ENCODE results near the gene THSD7B.

Gene THSD7B

GRCh38 chr2:137193401-137193800 is 428.1 kb downstream of the THSD7B start:
- H3K27me3 ChIP-seq (ENCODE audit: insufficient read depth, low read length, poor library complexity, severe bottlenecking): no peaks in the 10 kb centered on the region
- no peaks in the 10 kb centered on the region for H3K79me2 ChIP-seq (ENCODE audit: insufficient read depth, low read length)
- no peaks in the 10 kb centered on the region for H3K9me2 ChIP-seq (replicated peaks; ENCODE audit: low read depth, low read length)
- no peak overlapping the region for H3K9ac ChIP-seq (ENCODE audit: low read depth, low read length, poor library complexity, severe bottlenecking)
- no peaks in the 10 kb centered on the region for H3K36me3 ChIP-seq (ENCODE audit: insufficient read depth, low read length)
- no peak overlapping the region for H3K4me3 ChIP-seq (ENCODE audit: low read length, poor library complexity, severe bottlenecking)
- H2AFZ ChIP-seq (ENCODE audit: low read length): no peak overlapping the region
- H3K9me3 ChIP-seq (ENCODE audit: insufficient read depth, low read depth, low read length): no peaks in the 10 kb centered on the region
- no peaks in the 10 kb centered on the region for H3K4me1 ChIP-seq (ENCODE audit: insufficient read depth, low read length, poor library complexity, severe bottlenecking)
- no peaks in the 10 kb centered on the region for H3F3A ChIP-seq (ENCODE audit: low read depth)
- TF ChIP-seq EZH2phosphoT487 (IDR thresholded peaks at IDR 0.05; ENCODE audit: borderline replicate concordance): no peak
- no peak for TF ChIP-seq CTCF (conservative IDR thresholded peaks at IDR 0.05; ENCODE audit: low read length)
- H3K4me2 ChIP-seq (ENCODE audit: low read depth, low read length, poor library complexity, severe bottlenecking): no peak overlapping the region
- H4K20me1 ChIP-seq (ENCODE audit: insufficient read depth, low read length, poor library complexity, severe bottlenecking): no peaks in the 10 kb centered on the region

GRCh38 chr2:137194111-137194510 is 428.8 kb downstream of the THSD7B start:
- no peaks in the 10 kb centered on the region for H3K36me3 ChIP-seq (ENCODE audit: insufficient read depth, low read length)
- H4K20me1 ChIP-seq (ENCODE audit: insufficient read depth, low read length, poor library complexity, severe bottlenecking): no peaks in the 10 kb centered on the region
- H3K9me2 ChIP-seq (replicated peaks; ENCODE audit: low read depth, low read length): no peaks in the 10 kb centered on the region
- no peak overlapping the region for H2AFZ ChIP-seq (ENCODE audit: low read length)
- H3K4me2 ChIP-seq (ENCODE audit: low read depth, low read length, poor library complexity, severe bottlenecking): no peak overlapping the region
- no peaks in the 10 kb centered on the region for H3K9me3 ChIP-seq (ENCODE audit: insufficient read depth, low read depth, low read length)
- no peak overlapping the region for H3K4me3 ChIP-seq (ENCODE audit: low read length, poor library complexity, severe bottlenecking)
- no peak for TF ChIP-seq EZH2phosphoT487 (IDR thresholded peaks at IDR 0.05; ENCODE audit: borderline replicate concordance)
- TF ChIP-seq CTCF (conservative IDR thresholded peaks at IDR 0.05; ENCODE audit: low read length): no peak
- no peak overlapping the region for H3K9ac ChIP-seq (ENCODE audit: low read depth, low read length, poor library complexity, severe bottlenecking)
- no peaks in the 10 kb centered on the region for H3K79me2 ChIP-seq (ENCODE audit: insufficient read depth, low read length)
- H3F3A ChIP-seq (ENCODE audit: low read depth): no peaks in the 10 kb centered on the region
- no peaks in the 10 kb centered on the region for H3K27me3 ChIP-seq (ENCODE audit: insufficient read depth, low read length, poor library complexity, severe bottlenecking)
- H3K4me1 ChIP-seq (ENCODE audit: insufficient read depth, low read length, poor library complexity, severe bottlenecking): no peaks in the 10 kb centered on the region

- no peak overlapping the region for H3K9ac ChIP-seq (ENCODE audit: low read depth, low read length, poor library complexity, severe bottlenecking)
- TF ChIP-seq CTCF (conservative IDR thresholded peaks at IDR 0.05; ENCODE audit: low read length) (no peak), EZH2phosphoT487 (IDR thresholded peaks at IDR 0.05; ENCODE audit: borderline replicate concordance) (no peak)
- H3K9me3 ChIP-seq (ENCODE audit: insufficient read depth, low read depth, low read length): no peaks in the 10 kb centered on the region
- H4K20me1 ChIP-seq (ENCODE audit: insufficient read depth, low read length, poor library complexity, severe bottlenecking): no peaks in the 10 kb centered on the region
- H2AFZ ChIP-seq (ENCODE audit: low read length): no peak overlapping the region
- H3F3A ChIP-seq (ENCODE audit: low read depth): no peaks in the 10 kb centered on the region
- no peaks in the 10 kb centered on the region for H3K79me2 ChIP-seq (ENCODE audit: insufficient read depth, low read length)
- H3K9me2 ChIP-seq (replicated peaks; ENCODE audit: low read depth, low read length): no peaks in the 10 kb centered on the region
- H3K4me2 ChIP-seq (ENCODE audit: low read depth, low read length, poor library complexity, severe bottlenecking): no peak overlapping the region
- H3K27me3 ChIP-seq (ENCODE audit: insufficient read depth, low read length, poor library complexity, severe bottlenecking): no peaks in the 10 kb centered on the region
- H3K4me1 ChIP-seq (ENCODE audit: insufficient read depth, low read length, poor library complexity, severe bottlenecking): no peaks in the 10 kb centered on the region
- no peaks in the 10 kb centered on the region for H3K36me3 ChIP-seq (ENCODE audit: insufficient read depth, low read length)
- no peak overlapping the region for H3K4me3 ChIP-seq (ENCODE audit: low read length, poor library complexity, severe bottlenecking)
These were observed 434.4 kb downstream of the THSD7B start for GRCh38 chr2:137199751-137200150.

Measured in Loucy (cell line).